GM12892 (cell line): Measurements from ENCODE around the gene HDHD2.

Experiments
- POLR2A ChIP-seq: IDR thresholded peaks from 2 replicates; pipeline ENCODE4 v1.6.1; 2011; ENCODE audit warnings: low read depth, low read length, control low read depth
- POLR2AphosphoS5 ChIP-seq: IDR thresholded peaks from 2 replicates; pipeline ENCODE4 v1.6.1; 2011; ENCODE audit warnings: low read depth, low read length, control low read depth

DNA sequence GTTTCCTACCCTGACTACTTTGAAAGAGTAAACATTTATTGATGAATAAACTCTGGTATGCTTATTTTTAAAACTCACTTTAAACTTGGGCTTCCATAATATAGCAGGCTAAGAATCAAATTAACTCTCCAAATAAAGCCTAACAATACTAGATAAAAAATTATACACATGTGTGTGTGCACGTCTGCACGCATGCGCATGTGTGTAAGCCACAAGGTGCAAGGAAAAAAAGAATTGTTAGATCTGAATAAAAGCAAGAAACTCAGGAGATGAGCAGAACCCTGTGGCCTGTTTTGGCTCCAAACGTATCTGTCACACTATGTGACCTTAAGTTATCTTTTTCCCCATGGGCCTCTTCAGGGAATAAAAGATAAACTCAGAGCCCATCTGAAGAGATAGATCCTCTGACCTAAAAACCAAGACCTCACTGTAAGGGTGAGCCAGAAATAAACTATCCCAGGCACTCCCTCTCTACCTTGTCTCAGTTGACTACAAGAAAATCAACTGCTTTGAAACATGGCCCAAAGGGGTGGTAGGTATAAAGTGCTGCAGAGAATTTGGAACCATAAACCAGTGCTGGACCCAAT, 6.3 kb downstream of the HDHD2 start:
- TF ChIP-seq POLR2AphosphoS5 (no peak), POLR2A (no peak)
